MCF 10A (cell line): ENCODE results near the gene RANBP9. TPM values are rescaled to one million over a fixed set of nuclear protein-coding genes. Genes with fewer than 3 reads are reported as not detected.

ENCODE experiments used
- BruUV-seq: library from RNA; stranded (reverse); fragments of 400-500 nt; replicated peaks from 2 replicates; lab custom pipeline; 2021; lab: Mats Ljungman, UMichigan
- CTCF ChIA-PET: fragments of 300-600 bp; sonication (Branson Sonifier 250); formaldehyde crosslinking; extraction: SDS; loops from one replicate; lab custom pipeline; 2021; ENCODE audit warnings: antibody characterized with exemption, inconsistent platforms; lab: Yijun Ruan, JAX
- POLR2A ChIA-PET: fragments of 300-600, 350-650 bp; sonication (Branson Sonifier 250); formaldehyde crosslinking; extraction: SDS; loops from one replicate; lab custom pipeline; 2020; ENCODE audit warnings: antibody characterized with exemption, inconsistent platforms; lab: Yijun Ruan, JAX
- DNase-seq: peaks from one replicate; pipeline ENCODE4 v3.0.0-alpha.2; 2018; ENCODE audit not compliant: unreplicated experiment
- H3K27ac Mint-ChIP-seq: one replicate; pipeline ENCODE4 v1.8.0; 2022; ENCODE audit warnings: mild to moderate bottlenecking, low read depth, mixed read lengths; ENCODE audit not compliant: unreplicated experiment
- H3K27me3 Mint-ChIP-seq: one replicate; pipeline ENCODE4 v1.8.0; 2022; ENCODE audit warnings: mixed read lengths; ENCODE audit not compliant: insufficient read depth, unreplicated experiment
- H3K36me3 Mint-ChIP-seq: one replicate; pipeline ENCODE4 v1.8.0; 2022; ENCODE audit warnings: mild to moderate bottlenecking, moderate library complexity, mixed read lengths; ENCODE audit not compliant: insufficient read depth, unreplicated experiment
- H3K4me1 Mint-ChIP-seq: one replicate; pipeline ENCODE4 v1.8.0; 2022; ENCODE audit warnings: mixed read lengths; ENCODE audit not compliant: insufficient read depth, unreplicated experiment
- H3K4me3 Mint-ChIP-seq: one replicate; pipeline ENCODE4 v1.8.0; 2022; ENCODE audit warnings: mild to moderate bottlenecking, moderate library complexity, mixed read lengths; ENCODE audit not compliant: unreplicated experiment
- H3K9me3 Mint-ChIP-seq: one replicate; pipeline ENCODE4 v1.8.0; 2022; ENCODE audit warnings: mixed read lengths; ENCODE audit not compliant: unreplicated experiment
- CTCF ChIP-seq: fragments of 200-600 bp; IDR thresholded peaks from one replicate; pipeline ENCODE4 v1.8.0; 2022; ENCODE audit warnings: antibody characterized with exemption, mild to moderate bottlenecking; ENCODE audit not compliant: unreplicated experiment
- intact Hi-C: fragments of 100-400 bp; cut with micrococcal nuclease; formaldehyde crosslinking; loops from 2 replicates; pipeline ENCODE4 v1.14.1; 2022
- total RNA-seq: library from RNA; stranded (reverse); gene quantifications from 2 replicates; pipeline ENCODE4 v1.2.3, GENCODE V29; 2022

The RANBP9 gene
- total RNA-seq, 1 experiment from 2014 or later, result 48.0 TPM

- POLR2A ChIA-PET, result no interaction called here
- H3K4me1 Mint-ChIP-seq, result peaks cover 5% of the 10 kb centered on the region
- CTCF ChIA-PET, result interaction anchor here (0.7 to 2.1 kb wide), 5 partner anchors 8 to 296 kb away, joined by 3 to 12 read pairs (median 3); partner anchors contain the start of gene NOL7
These were observed 78.3 kb downstream of the RANBP9 start for GRCh38 chr6:13633343-13633742.

GRCh38 chr6:13630499-13630898, 81.1 kb downstream of the RANBP9 start:
- DNase-seq, result no peak
- CTCF ChIA-PET, result interaction anchor here (0.6 to 1.0 kb wide), 3 partner anchors 516 to 983 kb away, joined by 3 to 5 read pairs (median 3); no protein-coding TSS in a partner anchor
- Mint-ChIP-seq H3K9me3 (no peaks in the 10 kb centered on the region), H3K36me3 (peaks cover 54% of the 10 kb centered on the region), H3K27ac (no peak overlapping the region), H3K27me3 (no peaks in the 10 kb centered on the region), H3K4me3 (no peak overlapping the region), H3K4me1 (peaks cover 5% of the 10 kb centered on the region)
- POLR2A ChIA-PET, result interaction anchor here (2.0 kb wide), 1 partner anchor 16 kb away, joined by 8 read pairs; the partner anchor contains the start of gene NOL7
- intact Hi-C loops, result no loop called here
- no TSS peak for BruUV-seq
- no peak for TF ChIP-seq CTCF

More at GRCh38 chr6:13633343-13633742, 78.3 kb downstream of the RANBP9 start:
- intact Hi-C loops, result no loop called here
- H3K27ac Mint-ChIP-seq, result no peak overlapping the region
- no peak for DNase-seq
- peaks cover 52% of the 10 kb centered on the region for H3K36me3 Mint-ChIP-seq
- no peak overlapping the region for H3K4me3 Mint-ChIP-seq
- BruUV-seq, result no TSS peak
- H3K27me3 Mint-ChIP-seq, result no peaks in the 10 kb centered on the region
- TF ChIP-seq CTCF, result no peak
- H3K9me3 Mint-ChIP-seq, result no peaks in the 10 kb centered on the region

GRCh38 chr6:13629459-13630116, 82.0 kb downstream of the RANBP9 start:
- no peak overlapping the region for H3K27ac Mint-ChIP-seq
- CTCF ChIA-PET, result no interaction called here
- intact Hi-C loops, result no loop called here

More at GRCh38 chr6:13629459-13630116, 82.0 kb downstream of the RANBP9 start:
- no peaks in the 10 kb centered on the region for H3K9me3 Mint-ChIP-seq
- H3K4me1 Mint-ChIP-seq, result peaks cover 5% of the 10 kb centered on the region
- BruUV-seq, result no TSS peak
- no peaks in the 10 kb centered on the region for H3K27me3 Mint-ChIP-seq
- H3K36me3 Mint-ChIP-seq, result peaks cover 61% of the 10 kb centered on the region
- TF ChIP-seq CTCF, result no peak
- H3K4me3 Mint-ChIP-seq, result no peak overlapping the region
- POLR2A ChIA-PET, result interaction anchor here (2.0 kb wide), 1 partner anchor 15 kb away, joined by 8 read pairs; the partner anchor contains the start of gene NOL7
- DNase-seq, result no peak
